T-helper 17 cell (primary cell): ENCODE measurements around the gene SNORC. TPM values are rescaled to one million over a fixed set of nuclear protein-coding genes. Genes with fewer than 3 reads are reported as not detected.

Source experiments
- ATAC-seq: fragments of 150-1000 bp; cut with Tn5 transposase; 2 replicates; pipeline ENCODE4 v1.10.0; 2021; ENCODE audit warnings: mild to moderate bottlenecking, moderate library complexity
- DNase-seq, 3 donors: peaks; one replicate each; pipeline versions ENCODE4 v3.0.0 to v3.0.0-alpha.2; 2020 to 2021
- H3K9me3 ChIP-seq: one replicate; pipeline ENCODE4 v1.7.0; 2013; ENCODE audit warnings: low read length, mild to moderate bottlenecking; ENCODE audit not compliant: control insufficient read depth, poor library complexity, severe bottlenecking
- H3K27ac Mint-ChIP-seq: one replicate; pipeline ENCODE4 v1.8.0; 2022; ENCODE audit warnings: mild to moderate bottlenecking, moderate library complexity, mixed read lengths
- H3K27me3 Mint-ChIP-seq: one replicate; pipeline ENCODE4 v1.8.0; 2022; ENCODE audit warnings: mixed read lengths
- H3K36me3 Mint-ChIP-seq: one replicate; pipeline ENCODE4 v1.8.0; 2022; ENCODE audit warnings: low read depth, mixed read lengths
- H3K4me1 Mint-ChIP-seq: one replicate; pipeline ENCODE4 v1.8.0; 2022; ENCODE audit warnings: mild to moderate bottlenecking, mixed read lengths
- H3K4me3 Mint-ChIP-seq: one replicate; pipeline ENCODE4 v1.8.0; 2022; ENCODE audit warnings: mild to moderate bottlenecking, moderate library complexity, mixed read lengths
- total RNA-seq, 4 donors: library from RNA in 2 of 4; stranded (reverse) in 2 of 4; gene quantifications; one replicate each; pipeline ENCODE4 v1.2.3 and lab custom pipeline; 2022 to 2026

The SNORC gene
- total RNA-seq, 2 donors from 2014 or later, result 1.0 TPM

DNA sequence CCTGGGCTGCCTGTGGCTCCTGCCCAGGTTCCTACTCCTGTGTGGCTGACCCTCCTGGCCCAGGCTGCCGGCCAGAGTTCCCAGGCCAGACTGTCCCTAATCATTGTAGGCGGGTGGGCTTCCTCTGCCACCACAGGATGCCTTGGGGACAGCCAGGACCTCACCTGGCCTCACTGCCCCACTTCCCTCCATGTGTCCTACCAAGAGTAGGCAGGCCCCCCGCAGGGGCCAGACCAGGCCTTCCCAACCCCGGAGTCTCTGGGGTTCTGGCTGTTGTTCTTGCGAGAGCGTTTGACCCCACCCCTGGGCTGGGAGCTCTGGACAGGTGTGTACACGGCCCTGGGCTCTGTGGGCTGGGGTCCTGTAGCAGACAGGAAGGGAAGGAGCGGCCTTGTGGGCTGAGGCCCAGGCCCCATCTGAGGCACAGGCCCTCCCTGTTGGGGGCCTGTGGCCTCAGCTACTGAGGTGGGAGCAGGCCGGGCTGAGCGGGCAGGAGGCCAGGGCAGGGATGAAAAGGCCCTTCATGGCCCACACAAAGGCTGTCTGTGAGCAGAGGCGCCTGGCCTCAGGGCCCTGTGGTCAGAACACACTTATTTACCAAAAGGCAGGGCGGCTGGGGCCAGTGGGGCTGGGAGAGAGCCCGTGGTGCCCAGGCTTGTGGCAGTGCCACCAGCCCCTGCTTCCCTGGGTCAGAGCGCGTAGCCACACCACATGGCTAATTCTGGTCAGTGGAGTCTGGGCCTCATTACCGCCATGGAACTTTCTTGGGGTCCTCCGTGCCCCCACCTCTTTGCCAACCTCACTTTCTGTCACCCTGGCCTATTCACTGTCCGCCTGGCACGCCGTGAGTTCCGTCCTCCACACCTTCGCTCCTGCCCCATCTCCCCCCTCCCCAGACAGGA lies 2.0 kb downstream of the SNORC start:
- peaks cover 8% of the 10 kb centered on the region for H3K4me1 Mint-ChIP-seq
- no peak overlapping the region for H3K4me3 Mint-ChIP-seq
- no peak overlapping the region for H3K27ac Mint-ChIP-seq
- peaks cover 20% of the 10 kb centered on the region for H3K27me3 Mint-ChIP-seq
- H3K36me3 Mint-ChIP-seq, result no peaks in the 10 kb centered on the region
- H3K9me3 ChIP-seq, result no peaks in the 10 kb centered on the region
- ATAC-seq (no peak), DNase-seq (no peak)

DNA sequence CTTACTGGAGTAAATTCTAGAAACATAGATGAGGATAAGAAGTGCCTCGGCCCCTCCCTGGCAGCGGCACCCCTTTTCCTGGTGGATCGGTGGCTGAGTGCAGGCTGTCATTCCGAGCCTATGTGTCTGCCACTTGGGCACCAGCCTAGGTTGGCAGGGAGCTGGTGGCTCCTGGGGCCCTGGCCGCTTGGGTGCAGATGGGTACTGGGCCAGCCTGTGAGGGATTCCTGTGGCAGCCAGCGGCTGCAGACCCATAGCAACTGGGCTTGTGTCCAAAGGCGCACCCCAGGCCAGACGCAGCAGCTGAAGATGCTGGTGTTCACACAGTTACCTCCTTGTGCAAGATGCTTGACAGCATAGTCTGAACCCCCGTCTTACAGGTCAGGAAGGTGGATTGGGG lies 2.8 kb downstream of the SNORC start:
- DNase-seq (no peak), ATAC-seq (no peak)
- no peak overlapping the region for H3K27ac Mint-ChIP-seq
- no peaks in the 10 kb centered on the region for H3K9me3 ChIP-seq
- no peaks in the 10 kb centered on the region for H3K36me3 Mint-ChIP-seq
- H3K4me3 Mint-ChIP-seq, result no peak overlapping the region
- peaks cover 10% of the 10 kb centered on the region for H3K4me1 Mint-ChIP-seq
- peaks cover 20% of the 10 kb centered on the region for H3K27me3 Mint-ChIP-seq

DNA sequence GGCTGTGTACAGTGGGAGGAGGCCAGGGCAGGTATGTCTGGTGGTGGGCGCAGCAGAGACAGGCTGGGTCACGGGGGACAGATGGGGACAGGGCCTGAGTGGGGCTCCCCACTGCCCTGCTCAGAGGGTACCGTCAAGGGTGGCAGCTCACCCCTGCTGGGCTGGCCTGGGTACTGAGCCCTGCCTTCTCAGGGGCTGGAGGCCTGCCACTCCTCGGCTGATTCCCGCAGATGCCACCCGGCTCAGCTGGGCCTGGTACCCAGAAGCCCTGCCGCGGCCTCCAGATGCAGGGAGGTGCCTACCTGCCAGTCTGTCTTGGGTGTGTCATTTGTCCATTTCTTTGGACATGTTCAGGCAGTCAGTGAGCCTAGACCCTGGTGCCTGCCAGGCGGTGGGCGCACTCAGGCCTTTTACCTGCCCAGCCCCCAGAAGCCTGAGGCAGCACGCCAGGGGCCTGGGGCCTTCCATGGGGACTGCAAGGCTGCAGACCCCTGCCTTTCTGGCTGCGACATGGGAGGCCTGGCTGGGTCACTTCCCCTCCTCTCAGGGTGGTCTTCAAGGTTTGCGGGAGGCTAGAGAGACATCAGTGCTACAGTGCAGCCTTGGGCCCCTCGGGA lies 3.3 kb downstream of the SNORC start:
- ATAC-seq, result no peak

DNA sequence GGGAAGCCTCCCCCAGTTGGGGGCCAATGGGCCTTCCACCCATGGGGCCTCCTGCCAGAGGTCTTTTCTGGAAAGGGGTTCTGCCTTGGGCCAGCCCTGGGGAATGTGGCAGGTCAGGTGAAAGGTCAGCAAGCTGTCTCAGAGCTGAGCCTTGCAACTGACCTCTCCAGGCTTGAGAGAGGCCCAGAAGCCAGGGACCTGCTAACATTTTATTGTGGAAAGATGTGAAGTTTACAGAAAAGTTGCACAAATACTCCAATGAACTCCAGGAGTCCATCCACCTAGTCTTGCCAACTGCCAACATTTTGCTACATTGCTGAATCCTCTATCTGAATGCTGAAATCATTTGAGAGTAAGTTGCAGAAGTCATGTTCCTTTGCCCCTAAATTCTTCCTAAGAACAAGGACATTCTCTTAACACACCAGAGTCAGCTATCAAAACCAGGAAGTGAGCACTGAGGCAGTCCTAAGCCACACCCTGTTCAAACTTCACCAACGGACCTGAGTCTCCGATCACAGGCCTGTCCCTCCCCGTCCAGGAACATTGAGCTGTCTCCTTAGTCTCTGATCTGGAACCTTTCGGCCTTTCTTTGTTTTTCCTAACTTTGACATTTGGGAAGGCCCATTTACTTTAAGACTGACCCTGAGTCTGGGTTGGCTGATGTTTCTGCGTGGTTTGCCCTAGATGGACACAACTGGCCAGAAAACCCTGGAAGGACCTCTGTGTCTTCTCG lies 4.0 kb downstream of the SNORC start:
- ATAC-seq, result no peak
- Mint-ChIP-seq H3K36me3 (no peaks in the 10 kb centered on the region), H3K4me3 (no peak overlapping the region), H3K27me3 (peaks cover 20% of the 10 kb centered on the region), H3K27ac (no peak overlapping the region), H3K4me1 (peaks cover 10% of the 10 kb centered on the region)
- no peak for DNase-seq
- no peaks in the 10 kb centered on the region for H3K9me3 ChIP-seq

More for the DNA sequence above, 3.3 kb downstream of the SNORC start:
- Mint-ChIP-seq H3K27me3 (peaks cover 20% of the 10 kb centered on the region), H3K4me3 (no peak overlapping the region), H3K27ac (no peak overlapping the region), H3K36me3 (no peaks in the 10 kb centered on the region), H3K4me1 (peaks cover 10% of the 10 kb centered on the region)
- no peak for DNase-seq
- no peaks in the 10 kb centered on the region for H3K9me3 ChIP-seq

DNA sequence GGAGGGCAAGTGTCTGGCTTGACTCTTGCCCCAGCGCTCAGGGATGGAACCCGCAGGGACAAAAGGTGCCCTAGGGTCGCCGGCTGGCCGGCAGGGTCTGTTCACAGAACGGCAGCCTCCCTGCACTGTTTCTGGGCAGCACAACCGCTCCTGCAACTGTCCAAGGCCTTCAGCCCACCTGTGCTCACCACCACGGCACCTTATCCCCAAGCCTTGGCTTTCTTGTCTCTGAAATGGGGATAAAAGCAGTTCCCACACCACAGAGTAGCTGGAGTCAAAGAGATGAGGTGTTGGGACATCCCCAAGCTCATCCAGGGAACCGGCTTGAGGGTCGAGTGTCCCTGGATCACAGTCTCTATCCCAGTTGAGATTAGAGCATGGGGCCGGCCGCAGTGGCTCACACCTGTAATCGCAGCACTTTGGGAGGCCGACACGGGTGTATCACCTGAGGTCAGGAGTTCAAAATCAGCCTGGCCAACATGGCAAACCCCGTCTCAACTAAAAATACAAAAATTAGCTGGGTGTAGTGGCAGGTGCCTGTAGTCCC lies 4.7 kb downstream of the SNORC start:
- no peaks in the 10 kb centered on the region for H3K9me3 ChIP-seq
- Mint-ChIP-seq H3K36me3 (no peaks in the 10 kb centered on the region), H3K27me3 (peaks cover 20% of the 10 kb centered on the region), H3K4me3 (peak overlapping the region; percentile 87), H3K4me1 (peaks cover 10% of the 10 kb centered on the region), H3K27ac (no peak overlapping the region)
- DNase-seq, result no peak
- ATAC-seq, result no peak

DNA sequence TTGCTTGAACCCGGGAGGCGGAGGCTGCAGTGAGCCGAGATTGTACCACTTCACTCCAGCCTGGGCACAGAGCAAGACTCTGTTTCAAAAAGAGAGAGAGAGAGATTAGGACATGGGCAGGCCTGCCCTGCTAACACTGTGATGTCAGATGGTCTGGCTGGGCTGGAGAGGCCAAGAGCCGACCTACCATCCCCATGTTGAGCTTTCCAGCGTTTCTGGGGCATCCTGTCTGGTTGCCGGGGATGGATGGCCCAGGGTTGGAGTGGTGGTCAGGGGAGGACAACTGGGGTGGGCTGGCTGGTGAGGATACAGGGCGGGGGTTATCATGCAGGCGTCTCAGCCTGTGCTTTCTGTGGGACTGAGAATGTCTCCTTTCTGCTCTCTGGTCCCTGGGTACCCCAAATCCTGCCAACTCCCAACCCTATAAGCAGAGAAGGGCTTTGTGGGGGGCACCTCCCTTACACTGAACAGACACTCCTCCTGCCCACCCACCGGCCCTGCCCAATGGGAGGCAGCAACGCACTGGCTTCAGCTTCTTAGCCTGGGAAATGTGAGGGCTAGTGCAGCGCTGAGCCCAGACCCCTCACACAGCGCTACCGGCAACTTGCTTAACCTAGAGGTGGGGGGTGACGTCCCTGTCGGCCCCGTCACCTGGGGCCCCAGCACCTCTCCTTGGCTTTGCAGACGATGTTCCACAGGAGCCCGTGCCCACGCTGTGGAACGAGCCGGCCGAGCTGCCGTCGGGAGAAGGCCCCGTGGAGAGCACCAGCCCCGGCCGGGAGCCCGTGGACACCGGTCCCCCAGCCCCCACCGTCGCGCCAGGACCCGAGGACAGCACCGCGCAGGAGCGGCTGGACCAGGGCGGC lies 5.4 kb downstream of the SNORC start:
- peaks cover 10% of the 10 kb centered on the region for H3K4me1 Mint-ChIP-seq
- no peaks in the 10 kb centered on the region for H3K36me3 Mint-ChIP-seq
- H3K4me3 Mint-ChIP-seq, result peak overlapping the region; percentile 87
- no peaks in the 10 kb centered on the region for H3K9me3 ChIP-seq
- ATAC-seq (no peak), DNase-seq (no peak)
- no peak overlapping the region for H3K27ac Mint-ChIP-seq
- H3K27me3 Mint-ChIP-seq, result peaks cover 20% of the 10 kb centered on the region

DNA sequence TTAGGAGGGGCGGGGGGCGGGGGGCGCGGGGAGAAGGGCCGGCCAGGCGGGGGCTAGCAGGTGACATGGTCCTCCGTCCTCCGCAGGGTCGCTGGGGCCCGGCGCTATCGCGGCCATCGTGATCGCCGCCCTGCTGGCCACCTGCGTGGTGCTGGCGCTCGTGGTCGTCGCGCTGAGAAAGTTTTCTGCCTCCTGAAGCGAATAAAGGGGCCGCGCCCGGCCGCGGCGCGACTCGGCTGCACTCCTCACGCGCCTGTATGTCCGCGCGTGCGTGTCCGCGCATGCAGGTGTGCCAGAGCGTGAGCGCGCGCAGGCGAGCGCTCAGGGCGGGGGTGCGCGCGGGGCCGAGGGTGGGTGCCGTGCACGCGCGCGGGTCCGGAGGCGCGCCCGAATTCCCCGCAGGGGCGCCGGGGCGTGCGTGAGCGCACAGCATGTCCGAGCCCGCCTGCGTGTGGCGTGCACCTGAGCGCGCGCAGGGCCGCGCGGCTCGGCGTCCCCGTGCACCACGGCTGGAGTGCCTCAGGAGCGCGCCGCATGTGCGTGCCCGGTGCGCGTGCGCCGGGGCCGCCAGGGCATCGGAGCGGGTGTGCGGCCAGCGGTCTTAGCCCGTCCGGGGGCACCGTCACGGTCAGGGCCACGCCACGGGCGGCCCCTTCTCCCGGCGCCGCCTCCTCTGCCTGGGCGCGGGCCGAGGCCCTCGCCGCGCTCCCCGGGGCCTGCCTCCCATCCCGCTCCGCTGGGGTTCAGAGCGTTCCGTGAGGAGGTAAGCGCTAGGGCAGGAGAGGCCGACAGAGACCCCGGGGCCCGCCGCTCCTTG lies 6.3 kb downstream of the SNORC start:
- DNase-seq (no peak), ATAC-seq (peak; percentile 77)
- H3K4me1 Mint-ChIP-seq, result peaks cover 10% of the 10 kb centered on the region
- peaks cover 20% of the 10 kb centered on the region for H3K27me3 Mint-ChIP-seq
- peak overlapping the region; percentile 87 for H3K4me3 Mint-ChIP-seq
- H3K9me3 ChIP-seq, result no peaks in the 10 kb centered on the region
- H3K27ac Mint-ChIP-seq, result no peak overlapping the region
- H3K36me3 Mint-ChIP-seq, result no peaks in the 10 kb centered on the region

DNA sequence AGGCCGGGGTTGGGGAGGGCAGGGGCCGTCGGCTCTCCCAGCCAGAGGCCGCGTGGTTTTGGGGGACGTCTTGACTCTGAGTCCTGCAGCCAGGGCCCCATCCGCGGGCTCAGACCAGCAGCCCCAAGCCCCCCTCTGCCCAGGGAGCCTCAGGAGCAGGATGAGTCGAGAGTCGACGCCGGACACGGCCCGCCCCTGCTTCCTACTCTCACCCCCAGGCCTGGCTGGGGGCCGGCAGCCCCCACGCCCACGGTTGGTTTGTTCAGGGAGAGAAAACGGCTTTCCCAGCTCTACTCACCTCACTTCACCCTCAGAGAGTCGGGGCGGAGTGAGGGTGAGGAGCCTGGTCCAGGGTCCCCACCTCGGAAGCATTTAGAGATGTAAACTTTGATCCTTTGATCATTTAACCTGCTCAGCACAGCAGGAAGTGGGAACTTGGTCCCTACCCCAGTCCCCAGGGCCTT lies 6.9 kb downstream of the SNORC start:
- Mint-ChIP-seq H3K27ac (no peak overlapping the region), H3K27me3 (peaks cover 20% of the 10 kb centered on the region), H3K36me3 (no peaks in the 10 kb centered on the region), H3K4me1 (peaks cover 10% of the 10 kb centered on the region), H3K4me3 (peak overlapping the region; percentile 74)
- ATAC-seq (no peak), DNase-seq (no peak)
- no peaks in the 10 kb centered on the region for H3K9me3 ChIP-seq

DNA sequence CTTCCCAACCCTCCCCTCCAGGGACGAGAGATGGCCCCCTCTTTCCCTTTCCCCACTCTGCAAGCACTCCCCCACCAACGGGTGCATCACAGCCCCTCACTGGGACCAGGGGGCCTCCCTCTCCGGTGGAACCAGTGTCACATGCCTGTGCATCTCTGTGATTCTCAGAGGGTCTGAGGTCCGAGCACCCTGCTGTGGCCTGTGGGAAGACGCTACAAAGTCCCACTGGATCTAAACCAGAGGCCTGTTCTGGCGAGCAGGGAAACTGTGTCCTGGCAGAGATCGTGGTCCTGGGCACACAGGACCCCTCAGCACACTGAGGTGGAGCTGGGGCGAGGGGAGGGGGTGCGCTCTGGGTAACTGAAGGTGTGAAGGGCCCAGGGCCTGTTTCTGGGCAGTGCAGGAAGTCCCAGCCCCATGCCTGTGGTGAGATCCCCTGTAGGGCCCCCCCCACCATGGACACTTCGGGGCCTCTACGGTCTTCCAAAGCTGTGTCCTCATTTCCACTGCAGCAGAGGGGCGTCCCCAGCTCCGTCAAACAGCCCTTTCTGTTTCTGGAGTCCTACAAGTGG lies 8.0 kb downstream of the SNORC start:
- H3K27me3 Mint-ChIP-seq, result peaks cover 15% of the 10 kb centered on the region
- peak overlapping the region; percentile 74 for H3K4me3 Mint-ChIP-seq
- H3K9me3 ChIP-seq, result no peaks in the 10 kb centered on the region
- H3K36me3 Mint-ChIP-seq, result no peaks in the 10 kb centered on the region
- H3K4me1 Mint-ChIP-seq, result peaks cover 10% of the 10 kb centered on the region
- ATAC-seq (no peak), DNase-seq (no peak)
- no peak overlapping the region for H3K27ac Mint-ChIP-seq

DNA sequence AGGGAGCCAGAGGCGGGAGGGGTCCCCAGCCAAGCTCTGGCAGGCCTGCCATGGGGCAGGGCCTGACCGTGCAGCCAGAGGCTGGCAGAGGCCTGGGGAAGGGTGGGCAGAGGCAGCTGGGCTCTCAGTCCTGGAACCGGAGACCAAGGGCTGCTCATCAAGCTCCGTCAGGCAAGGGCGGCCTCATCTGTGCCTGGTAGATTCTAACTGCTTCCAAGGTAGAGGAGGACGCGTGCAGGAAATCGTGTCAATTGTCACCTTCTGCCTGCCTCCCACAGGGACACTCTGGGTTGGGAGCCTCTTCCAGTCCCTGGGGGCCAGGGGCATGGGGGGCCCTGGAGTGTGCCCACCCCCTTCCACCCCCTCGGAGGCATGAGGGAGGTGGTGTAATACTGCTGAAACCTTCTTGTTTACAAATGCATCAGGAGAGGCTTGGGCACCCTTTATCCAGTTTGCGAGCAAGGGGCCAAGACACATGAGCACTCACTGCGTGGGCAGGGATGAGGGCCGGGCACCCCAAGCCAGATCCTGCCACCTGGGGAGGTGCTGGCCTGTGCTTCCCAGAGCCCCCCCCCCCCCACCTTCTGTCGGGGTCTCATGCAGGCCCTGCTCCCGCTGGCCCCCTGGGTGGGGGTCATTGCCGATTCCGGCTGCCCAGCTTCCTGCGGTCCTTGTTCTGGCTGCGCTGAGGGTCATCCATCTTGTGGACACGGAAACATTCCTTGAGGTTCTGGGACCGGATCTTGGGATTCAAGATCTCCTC lies 9.0 kb downstream of the SNORC start:
- no peak for DNase-seq
- Mint-ChIP-seq H3K36me3 (no peaks in the 10 kb centered on the region), H3K4me1 (peaks cover 10% of the 10 kb centered on the region), H3K27ac (no peak overlapping the region), H3K27me3 (peaks cover 15% of the 10 kb centered on the region), H3K4me3 (no peak overlapping the region)
- no peak for ATAC-seq
- H3K9me3 ChIP-seq, result no peaks in the 10 kb centered on the region
